ENCODE measurements around the gene SCNN1G. TPM values are rescaled to one million over a fixed set of nuclear protein-coding genes. Genes with fewer than 3 reads are reported as not detected.
A peak's percentile ranks its signal among the peaks of the same experiment; 100 is the strongest.

Gene SCNN1G
- total RNA-seq, 1 experiment from 2014 or later: not detected

DNA sequence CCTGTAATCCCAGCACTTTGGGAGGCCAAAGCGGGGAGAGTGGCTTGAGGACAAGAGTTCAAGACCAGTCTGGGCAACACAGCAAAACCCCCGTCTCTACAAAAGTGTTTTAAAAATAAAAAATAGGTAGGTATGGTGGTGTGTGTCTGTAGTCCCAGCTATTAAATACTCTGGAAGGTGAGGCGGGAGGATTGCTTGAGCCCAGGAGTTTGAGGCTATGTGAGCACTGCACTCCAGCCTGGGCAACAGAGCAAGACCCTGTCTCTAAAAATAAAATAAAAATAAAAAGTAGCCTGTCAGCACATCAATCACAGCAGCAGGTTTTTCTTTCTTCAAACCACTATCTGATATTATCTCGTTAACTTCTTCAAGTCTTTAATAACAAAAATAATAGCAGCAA, 34.9 kb upstream of the SCNN1G start:
- peak overlapping the region; percentile 100 for H3K4me2 ChIP-seq (ENCODE audit: low read length)
- H4K20me1 ChIP-seq (ENCODE audit: insufficient read depth): no peaks in the 10 kb centered on the region
- no peak overlapping the region for H2AFZ ChIP-seq (ENCODE audit: low read depth, low read length, poor library complexity, severe bottlenecking)
- H3K27ac ChIP-seq (ENCODE audit: low read depth, low read length): no peak overlapping the region
- TF ChIP-seq ZFX (IDR thresholded peaks at IDR 0.05): no peak
- no peak for TF ChIP-seq ELF1 (IDR thresholded peaks at IDR 0.05; ENCODE audit: borderline replicate concordance, low read depth)
- no peak for TF ChIP-seq POLR2A (IDR thresholded peaks at IDR 0.05; ENCODE audit: borderline replicate concordance, extremely low read depth, insufficient read depth, insufficient read length)
- no peak for TF ChIP-seq SRF (IDR thresholded peaks at IDR 0.05; ENCODE audit: low read depth)
- TF ChIP-seq, protein P1, sequence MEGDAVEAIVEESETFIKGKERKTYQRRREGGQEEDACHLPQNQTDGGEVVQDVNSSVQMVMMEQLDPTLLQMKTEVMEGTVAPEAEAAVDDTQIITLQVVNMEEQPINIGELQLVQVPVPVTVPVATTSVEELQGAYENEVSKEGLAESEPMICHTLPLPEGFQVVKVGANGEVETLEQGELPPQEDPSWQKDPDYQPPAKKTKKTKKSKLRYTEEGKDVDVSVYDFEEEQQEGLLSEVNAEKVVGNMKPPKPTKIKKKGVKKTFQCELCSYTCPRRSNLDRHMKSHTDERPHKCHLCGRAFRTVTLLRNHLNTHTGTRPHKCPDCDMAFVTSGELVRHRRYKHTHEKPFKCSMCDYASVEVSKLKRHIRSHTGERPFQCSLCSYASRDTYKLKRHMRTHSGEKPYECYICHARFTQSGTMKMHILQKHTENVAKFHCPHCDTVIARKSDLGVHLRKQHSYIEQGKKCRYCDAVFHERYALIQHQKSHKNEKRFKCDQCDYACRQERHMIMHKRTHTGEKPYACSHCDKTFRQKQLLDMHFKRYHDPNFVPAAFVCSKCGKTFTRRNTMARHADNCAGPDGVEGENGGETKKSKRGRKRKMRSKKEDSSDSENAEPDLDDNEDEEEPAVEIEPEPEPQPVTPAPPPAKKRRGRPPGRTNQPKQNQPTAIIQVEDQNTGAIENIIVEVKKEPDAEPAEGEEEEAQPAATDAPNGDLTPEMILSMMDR (IDR thresholded peaks at IDR 0.05 in 2 of 3, conservative IDR thresholded peaks at IDR 0.05 in 1 of 3; ENCODE audit: borderline replicate concordance in 1 of 3, insufficient read depth in 1 of 3, low read depth in 2 of 3, low read length in 2 of 3): no peak
- no peak for TF ChIP-seq RAD21 (IDR thresholded peaks at IDR 0.05; ENCODE audit: low read depth)
- no peak for TF ChIP-seq POLR2AphosphoS5 (IDR thresholded peaks at IDR 0.05; ENCODE audit: low read depth, low read length)
- no peak for TF ChIP-seq CEBPB (IDR thresholded peaks at IDR 0.05; ENCODE audit: low read depth)
- TF ChIP-seq CBX3 (IDR thresholded peaks at IDR 0.05; ENCODE audit: low read depth): no peak
- TF ChIP-seq, protein P2, sequence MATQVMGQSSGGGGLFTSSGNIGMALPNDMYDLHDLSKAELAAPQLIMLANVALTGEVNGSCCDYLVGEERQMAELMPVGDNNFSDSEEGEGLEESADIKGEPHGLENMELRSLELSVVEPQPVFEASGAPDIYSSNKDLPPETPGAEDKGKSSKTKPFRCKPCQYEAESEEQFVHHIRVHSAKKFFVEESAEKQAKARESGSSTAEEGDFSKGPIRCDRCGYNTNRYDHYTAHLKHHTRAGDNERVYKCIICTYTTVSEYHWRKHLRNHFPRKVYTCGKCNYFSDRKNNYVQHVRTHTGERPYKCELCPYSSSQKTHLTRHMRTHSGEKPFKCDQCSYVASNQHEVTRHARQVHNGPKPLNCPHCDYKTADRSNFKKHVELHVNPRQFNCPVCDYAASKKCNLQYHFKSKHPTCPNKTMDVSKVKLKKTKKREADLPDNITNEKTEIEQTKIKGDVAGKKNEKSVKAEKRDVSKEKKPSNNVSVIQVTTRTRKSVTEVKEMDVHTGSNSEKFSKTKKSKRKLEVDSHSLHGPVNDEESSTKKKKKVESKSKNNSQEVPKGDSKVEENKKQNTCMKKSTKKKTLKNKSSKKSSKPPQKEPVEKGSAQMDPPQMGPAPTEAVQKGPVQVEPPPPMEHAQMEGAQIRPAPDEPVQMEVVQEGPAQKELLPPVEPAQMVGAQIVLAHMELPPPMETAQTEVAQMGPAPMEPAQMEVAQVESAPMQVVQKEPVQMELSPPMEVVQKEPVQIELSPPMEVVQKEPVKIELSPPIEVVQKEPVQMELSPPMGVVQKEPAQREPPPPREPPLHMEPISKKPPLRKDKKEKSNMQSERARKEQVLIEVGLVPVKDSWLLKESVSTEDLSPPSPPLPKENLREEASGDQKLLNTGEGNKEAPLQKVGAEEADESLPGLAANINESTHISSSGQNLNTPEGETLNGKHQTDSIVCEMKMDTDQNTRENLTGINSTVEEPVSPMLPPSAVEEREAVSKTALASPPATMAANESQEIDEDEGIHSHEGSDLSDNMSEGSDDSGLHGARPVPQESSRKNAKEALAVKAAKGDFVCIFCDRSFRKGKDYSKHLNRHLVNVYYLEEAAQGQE (IDR thresholded peaks at IDR 0.05; ENCODE audit: low read depth): no peak
- TF ChIP-seq, protein P3, sequence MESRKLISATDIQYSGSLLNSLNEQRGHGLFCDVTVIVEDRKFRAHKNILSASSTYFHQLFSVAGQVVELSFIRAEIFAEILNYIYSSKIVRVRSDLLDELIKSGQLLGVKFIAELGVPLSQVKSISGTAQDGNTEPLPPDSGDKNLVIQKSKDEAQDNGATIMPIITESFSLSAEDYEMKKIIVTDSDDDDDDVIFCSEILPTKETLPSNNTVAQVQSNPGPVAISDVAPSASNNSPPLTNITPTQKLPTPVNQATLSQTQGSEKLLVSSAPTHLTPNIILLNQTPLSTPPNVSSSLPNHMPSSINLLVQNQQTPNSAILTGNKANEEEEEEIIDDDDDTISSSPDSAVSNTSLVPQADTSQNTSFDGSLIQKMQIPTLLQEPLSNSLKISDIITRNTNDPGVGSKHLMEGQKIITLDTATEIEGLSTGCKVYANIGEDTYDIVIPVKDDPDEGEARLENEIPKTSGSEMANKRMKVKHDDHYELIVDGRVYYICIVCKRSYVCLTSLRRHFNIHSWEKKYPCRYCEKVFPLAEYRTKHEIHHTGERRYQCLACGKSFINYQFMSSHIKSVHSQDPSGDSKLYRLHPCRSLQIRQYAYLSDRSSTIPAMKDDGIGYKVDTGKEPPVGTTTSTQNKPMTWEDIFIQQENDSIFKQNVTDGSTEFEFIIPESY (IDR thresholded peaks at IDR 0.05; ENCODE audit: extremely low read depth, insufficient replicate concordance, low read length): no peak
- H3K4me1 ChIP-seq (ENCODE audit: control insufficient read depth in 1 of 2, insufficient read depth in 2 of 2, low read length in 2 of 2): peaks cover 17 to 31% of the 10 kb centered on the region in 2 experiments
- no peaks in the 10 kb centered on the region for H3K9me2 ChIP-seq (ENCODE audit: insufficient read depth)
- RAD21 ChIA-PET (ENCODE audit: low non-redundant PET in 1 of 2, low total read pairs in 2 of 2, uncharacterized antibody in 2 of 2, unreplicated experiment in 2 of 2): no interaction called here
- no peaks in the 10 kb centered on the region for H3K27me3 ChIP-seq (ENCODE audit: insufficient read depth, low read length)
- H3K36me3 ChIP-seq (ENCODE audit: control insufficient read depth in 1 of 2, insufficient read depth in 2 of 2, low read length in 2 of 2): no peaks in the 10 kb centered on the region
- peak overlapping the region; percentile 80 for H3K9ac ChIP-seq (ENCODE audit: low read length)
- DNase-seq (ENCODE audit: low read depth, low spot score): no peak
- H3K9me3 ChIP-seq (ENCODE audit: control insufficient read depth in 1 of 2, insufficient read depth in 1 of 2, low read depth in 1 of 2, low read length in 2 of 2): no peaks in the 10 kb centered on the region
- POLR2A ChIA-PET: no interaction called here
- TSS peak; percentile 45 for BruUV-seq (replicated peaks)
- peak overlapping the region; percentile 62 to 91 for H3K4me3 ChIP-seq (replicated peaks in 1 of 2; ENCODE audit: low read depth in 1 of 2, low read length in 2 of 2)
- intact Hi-C loops (cut with micrococcal nuclease): no loop called here
- CTCF ChIA-PET: no interaction called here
- H3K79me2 ChIP-seq (ENCODE audit: insufficient read depth, low read length): peaks cover 59% of the 10 kb centered on the region
- no peak for ATAC-seq

Data from HCT116 (cell line).